K562 (cell line): ENCODE measurements around the gene MRPL10. TPM values are rescaled to one million over a fixed set of nuclear protein-coding genes. Genes with fewer than 3 reads are reported as not detected.
A peak's percentile ranks its signal among the peaks of the same experiment; 100 is the strongest.

Experiments used
- E2F8 ChIP-seq: fragments of 450-650 bp; IDR thresholded peaks from 2 replicates; pipeline ENCODE4 v1.7.1; 2018; ENCODE audit warnings: mild to moderate bottlenecking, low read depth; ENCODE audit not compliant: partially characterized antibody
- EHMT2 ChIP-seq: fragments of 450-650 bp; IDR thresholded peaks from 2 replicates; pipeline ENCODE4 v1.6.1; 2018; ENCODE audit warnings: antibody characterized with exemption
- EP400 ChIP-seq: fragments of 450-650 bp; IDR thresholded peaks from 2 replicates; pipeline ENCODE4 v1.6.1; 2017; ENCODE audit warnings: antibody characterized with exemption, mild to moderate bottlenecking, moderate library complexity
- EWSR1 ChIP-seq: fragments of 450-650 bp; IDR thresholded peaks from 2 replicates; pipeline ENCODE4 v1.6.1; 2018; ENCODE audit warnings: borderline replicate concordance, mild to moderate bottlenecking, low read depth, moderate library complexity; ENCODE audit not compliant: partially characterized antibody
- HDAC8 ChIP-seq: fragments of 450-650 bp; IDR thresholded peaks from 2 replicates; pipeline ENCODE4 v1.6.1; 2016; ENCODE audit warnings: mild to moderate bottlenecking, missing genetic modification characterization, moderate library complexity, missing compliant biosample characterization
- HNRNPK ChIP-seq: fragments of 200-400 bp; formaldehyde crosslinking; IDR thresholded peaks from one replicate; pipeline ENCODE4 v1.6.1; 2018; ENCODE audit warnings: mild to moderate bottlenecking, low read depth, low read length; ENCODE audit not compliant: poor library complexity, severe bottlenecking
- NFIC ChIP-seq: fragments of 450-650 bp; IDR thresholded peaks from 2 replicates; pipeline ENCODE4 v1.6.1; 2017; ENCODE audit warnings: mild to moderate bottlenecking, inconsistent platforms
- NRF1 ChIP-seq, 2 experiments: fragments of 450-650 bp; IDR thresholded peaks in 1 of 2; conservative IDR thresholded peaks in 1 of 2; 2 replicates each; pipeline ENCODE4 v1.6.1; 2014; ENCODE audit warnings: mild to moderate bottlenecking in 2 of 2
- PKNOX1 ChIP-seq: fragments of 450-650 bp; IDR thresholded peaks from 2 replicates; pipeline ENCODE4 v1.6.1; 2016
- TRIM25 ChIP-seq: fragments of 450-650 bp; IDR thresholded peaks from 2 replicates; pipeline ENCODE4 v1.7.0; 2016; ENCODE audit warnings: borderline replicate concordance
- TSHZ1 ChIP-seq: fragments of 250-450 bp; sonication (Bioruptor Pico); IDR thresholded peaks from 2 replicates; pipeline ENCODE4 v1.4.0; 2020; ENCODE audit warnings: mild to moderate bottlenecking, moderate library complexity
- ZBTB11 ChIP-seq, 3 experiments: fragments of 200-800 bp in 1 of 3; fragments of 250-450 bp in 1 of 3; fragments of 450-650 bp in 1 of 3; sonication (Bioruptor Pico) in 1 of 3; sonication (Bioruptor generic) in 1 of 3; formaldehyde crosslinking in 1 of 3; IDR thresholded peaks; 2 replicates each; pipeline versions ENCODE4 v1.6.1 to v1.8.0; 2016 to 2022; ENCODE audit warnings: mild to moderate bottlenecking in 2 of 3, missing genetic modification characterization in 2 of 3, missing compliant biosample characterization in 1 of 3, moderate library complexity in 1 of 3
- polyA plus RNA-seq, 8 experiments: library from polyadenylated mRNA; depleted of rRNA in 4 of 8; stranded (reverse) in 5 of 8; unstranded in 3 of 8; fragments of >200 nt; fragmentation: Nextera tagmentation in 2 of 8; fragmentation: Illumina TruSeq in 1 of 8; extraction: Ambion mirVana in 2 of 8; extraction: Trizol in 1 of 8; gene quantifications; 2 replicates each; pipeline versions ENCODE4 v1.2.1 to v1.2.3, GENCODE V29; 2011 to 2014; ENCODE audit warnings: inconsistent platforms in 1 of 8, missing spikeins in 1 of 8
- total RNA-seq, 7 experiments: library from RNA; depleted of rRNA in 6 of 7; stranded (reverse); fragments of >200 nt in 6 of 7; fragmentation: Illumina TruSeq in 2 of 7; extraction: Trizol in 2 of 7; gene quantifications; 2 replicates each; pipeline versions ENCODE4 v1.2.1 to v1.2.3, GENCODE V29; 2011 to 2021; ENCODE audit warnings: low replicate concordance in 1 of 7

Gene MRPL10
- total and polyA plus RNA-seq, 9 of the 15 experiments (the other 6 are each of a cell fraction or from before 2014, with no cell fraction given): 27.8 to 105 (median 67.3) TPM

- TF ChIP-seq TSHZ1 (CRISPR knock-in tag): no peak
- TF ChIP-seq HDAC8 (tag): no peak
- TF ChIP-seq EHMT2: no peak
- no peak for TF ChIP-seq HNRNPK
- no peak; the same call in 1 of the 2 replicates for TF ChIP-seq NFIC
- TF ChIP-seq E2F8: peak; percentile 33
- TF ChIP-seq NRF1 (conservative IDR thresholded peaks at IDR 0.05 in 1 of 2, IDR thresholded peaks at IDR 0.05 in 1 of 2): peak; percentile 94 to 95
- no peak for TF ChIP-seq PKNOX1
- no peak for TF ChIP-seq TRIM25
- peak in 2 of 3 experiments; percentile 21 to 94; a peak in 3 of 6 replicates for TF ChIP-seq ZBTB11 (CRISPR knock-in tag; IDR thresholded peaks at IDR 0.05)
- peak; percentile 82 for TF ChIP-seq EP400
- no peak for TF ChIP-seq EWSR1
Observed at GRCh38 chr17:47831003-47831933, at the start of gene MRPL10, which contains the start of gene LRRC46 (continued).
